Karpas-422 (cell line): ENCODE results near the gene CDKN2C. TPM values are rescaled to one million over a fixed set of nuclear protein-coding genes. Genes with fewer than 3 reads are reported as not detected.
"Not testable (repeated sequence)": the region's sequence is repeated elsewhere in the genome, so short reads cannot be mapped to it uniquely, and the experiment has no call there.

Experiments
- DNase-seq: peaks from one replicate; pipeline ENCODE4 v3.0.0-alpha.2; 2015
- H2AFZ ChIP-seq: fragments of 200-600 bp; sonication (generic); 2 replicates; pipeline ENCODE4 v1.6.1; 2014; ENCODE audit warnings: antibody characterized with exemption, low read length, mixed read lengths
- H3K27ac ChIP-seq: fragments of 200-600 bp; sonication (generic); 2 replicates; pipeline ENCODE4 v1.5.1; 2014; ENCODE audit warnings: mild to moderate bottlenecking, low read length, moderate library complexity
- H3K27me3 ChIP-seq: fragments of 200-600 bp; sonication (generic); 2 replicates; pipeline ENCODE4 v1.6.1; 2014; ENCODE audit warnings: low read length, mixed read lengths
- H3K36me3 ChIP-seq: fragments of 200-600 bp; sonication (generic); 2 replicates; pipeline ENCODE4 v1.6.1; 2014; ENCODE audit warnings: low read length, mixed read lengths; ENCODE audit not compliant: insufficient read depth
- H3K4me1 ChIP-seq: fragments of 200-600 bp; sonication (generic); 2 replicates; pipeline ENCODE4 v1.6.1; 2014; ENCODE audit warnings: mild to moderate bottlenecking, low read length, mixed read lengths
- H3K4me2 ChIP-seq: fragments of 200-600 bp; sonication (generic); 2 replicates; pipeline ENCODE4 v1.6.1; 2014; ENCODE audit warnings: low read length, low read depth, mild to moderate bottlenecking; ENCODE audit not compliant: poor library complexity, severe bottlenecking
- H3K4me3 ChIP-seq: fragments of 200-600 bp; sonication (generic); 2 replicates; pipeline ENCODE4 v1.5.1; 2014; ENCODE audit warnings: mild to moderate bottlenecking, antibody characterized with exemption, low read length, mixed read lengths
- H3K79me2 ChIP-seq: fragments of 200-600 bp; sonication (generic); 2 replicates; pipeline ENCODE4 v1.6.1; 2014; ENCODE audit warnings: mild to moderate bottlenecking, low read length, mixed read lengths
- H3K9ac ChIP-seq: fragments of 200-600 bp; sonication (generic); 2 replicates; pipeline ENCODE4 v1.6.0; 2014; ENCODE audit warnings: low read length
- H3K9me2 ChIP-seq: fragments of 200-600 bp; sonication (generic), shearing (Covaris generic); replicated peaks from 2 replicates; pipeline ENCODE4 v1.6.0; 2014; ENCODE audit warnings: mild to moderate bottlenecking, low read length, moderate library complexity; ENCODE audit not compliant: insufficient read depth
- H3K9me3 ChIP-seq: fragments of 300-700, 200-600 bp; sonication (generic); 2 replicates; pipeline ENCODE4 v1.6.1; 2014; ENCODE audit warnings: low read length, mixed read lengths
- H4K20me1 ChIP-seq: fragments of 200-600 bp; sonication (generic); 2 replicates; pipeline ENCODE4 v1.6.1; 2014; ENCODE audit warnings: mild to moderate bottlenecking, antibody characterized with exemption, low read length, low read depth; ENCODE audit not compliant: insufficient read depth
- total RNA-seq: library from RNA; depleted of rRNA; stranded (reverse); fragments of >200 nt; shearing (Covaris generic); gene quantifications from 2 replicates; pipeline ENCODE4 v1.2.3, GENCODE V29; 2014; ENCODE audit warnings: low replicate concordance

Gene CDKN2C
- total RNA-seq, 1 experiment from 2014 or later: 16.8 TPM

- Histone ChIP-seq H3K27ac (peak overlapping the region; percentile 90), H3K4me1 (peaks cover 42% of the 10 kb centered on the region), H3K79me2 (peaks cover 94% of the 10 kb centered on the region)
- H4K20me1 ChIP-seq, H3K36me3 ChIP-seq, H3K27me3 ChIP-seq, H3K9me3 ChIP-seq, H3K9me2 ChIP-seq, H2AFZ ChIP-seq, H3K9ac ChIP-seq, H3K4me2 ChIP-seq, DNase-seq, H3K4me3 ChIP-seq: not testable (repeated sequence)
Observed at GRCh38 chr1:50932043-50932442, 38.0 kb upstream of the CDKN2C start.

- H3K4me1 ChIP-seq: peaks cover 42% of the 10 kb centered on the region
- not testable (repeated sequence) for H3K9ac ChIP-seq, H3K9me3 ChIP-seq, H3K27ac ChIP-seq, H3K9me2 ChIP-seq, H3K4me3 ChIP-seq, H3K27me3 ChIP-seq, H2AFZ ChIP-seq, H3K4me2 ChIP-seq, DNase-seq, H4K20me1 ChIP-seq, H3K36me3 ChIP-seq
- peaks cover 94% of the 10 kb centered on the region for H3K79me2 ChIP-seq
Observed at GRCh38 chr1:50933770-50934169, 36.3 kb upstream of the CDKN2C start.

- Histone ChIP-seq H3K9ac (no peak overlapping the region), H3K27ac (no peak overlapping the region; the same call in 1 of the 2 replicates), H3K27me3 (no peaks in the 10 kb centered on the region), H3K9me3 (no peaks in the 10 kb centered on the region), H3K4me1 (peaks cover 37% of the 10 kb centered on the region), H3K9me2 (no peaks in the 10 kb centered on the region), H4K20me1 (no peaks in the 10 kb centered on the region), H3K4me2 (no peak overlapping the region), H3K4me3 (no peak overlapping the region), H3K36me3 (no peaks in the 10 kb centered on the region), H3K79me2 (peaks cover 94% of the 10 kb centered on the region), H2AFZ (no peak overlapping the region)
- no peak for DNase-seq
Observed at GRCh38 chr1:50934838-50935237, 35.2 kb upstream of the CDKN2C start.

GRCh38 chr1:50935276-50935675, 34.8 kb upstream of the CDKN2C start:
- not testable (repeated sequence) for H3K4me3 ChIP-seq, H4K20me1 ChIP-seq, H2AFZ ChIP-seq, H3K9me2 ChIP-seq, DNase-seq, H3K9me3 ChIP-seq, H3K27me3 ChIP-seq, H3K9ac ChIP-seq, H3K4me2 ChIP-seq, H3K36me3 ChIP-seq, H3K27ac ChIP-seq
- peaks cover 94% of the 10 kb centered on the region for H3K79me2 ChIP-seq
- peaks cover 33% of the 10 kb centered on the region for H3K4me1 ChIP-seq

GRCh38 chr1:50936321-50936720, 33.7 kb upstream of the CDKN2C start:
- no peaks in the 10 kb centered on the region for H3K9me3 ChIP-seq
- no peaks in the 10 kb centered on the region for H4K20me1 ChIP-seq
- H3K79me2 ChIP-seq: peaks cover 94% of the 10 kb centered on the region

GRCh38 chr1:50940291-50940690, 29.8 kb upstream of the CDKN2C start:
- no peak overlapping the region for H2AFZ ChIP-seq
- no peaks in the 10 kb centered on the region for H3K36me3 ChIP-seq
- no peaks in the 10 kb centered on the region for H3K27me3 ChIP-seq
- no peak overlapping the region for H3K27ac ChIP-seq
- H3K9me2 ChIP-seq: no peaks in the 10 kb centered on the region
- H3K4me1 ChIP-seq: no peaks in the 10 kb centered on the region
- no peaks in the 10 kb centered on the region for H3K9me3 ChIP-seq
- peaks cover 100% of the 10 kb centered on the region for H3K79me2 ChIP-seq
- H3K4me2 ChIP-seq: no peak overlapping the region
- no peak overlapping the region for H3K4me3 ChIP-seq
- no peak overlapping the region for H3K9ac ChIP-seq
- H4K20me1 ChIP-seq: no peaks in the 10 kb centered on the region
- DNase-seq: no peak

More at GRCh38 chr1:50936321-50936720, 33.7 kb upstream of the CDKN2C start:
- Histone ChIP-seq H3K9ac (no peak overlapping the region), H3K27ac (no peak overlapping the region), H3K4me2 (no peak overlapping the region), H3K36me3 (no peaks in the 10 kb centered on the region), H3K4me3 (no peak overlapping the region), H3K27me3 (no peaks in the 10 kb centered on the region), H3K9me2 (no peaks in the 10 kb centered on the region), H3K4me1 (peaks cover 23% of the 10 kb centered on the region), H2AFZ (no peak overlapping the region)
- no peak for DNase-seq

- Histone ChIP-seq H3K27me3 (no peaks in the 10 kb centered on the region), H3K9ac (no peak overlapping the region), H3K4me2 (no peak overlapping the region), H3K27ac (no peak overlapping the region), H3K4me3 (no peak overlapping the region), H4K20me1 (no peaks in the 10 kb centered on the region), H3K36me3 (no peaks in the 10 kb centered on the region), H2AFZ (no peak overlapping the region), H3K9me2 (no peaks in the 10 kb centered on the region), H3K79me2 (peaks cover 100% of the 10 kb centered on the region), H3K9me3 (no peaks in the 10 kb centered on the region), H3K4me1 (no peaks in the 10 kb centered on the region)
- no peak for DNase-seq
Observed at GRCh38 chr1:50942334-50942733, 27.7 kb upstream of the CDKN2C start.

GRCh38 chr1:50949286-50949982, 20.6 kb upstream of the CDKN2C start:
- H3K27ac ChIP-seq: no peak overlapping the region
- no peak overlapping the region for H2AFZ ChIP-seq
- H3K9me2 ChIP-seq: no peaks in the 10 kb centered on the region
- H4K20me1 ChIP-seq: 0 out of 2 replicates have a peak, but pooled peaks cover 6% of the 10 kb centered on the region
- peaks cover 87% of the 10 kb centered on the region for H3K79me2 ChIP-seq
- H3K9me3 ChIP-seq: no peaks in the 10 kb centered on the region
- no peaks in the 10 kb centered on the region for H3K27me3 ChIP-seq
- H3K4me2 ChIP-seq: no peak overlapping the region
- no peaks in the 10 kb centered on the region for H3K36me3 ChIP-seq
- H3K4me1 ChIP-seq: peaks cover 5% of the 10 kb centered on the region; the same call in 1 of the 2 replicates
- no peak for DNase-seq
- H3K9ac ChIP-seq: no peak overlapping the region
- no peak overlapping the region for H3K4me3 ChIP-seq
